Tibial artery (tissue), 4 donors: ENCODE results near the gene DOLK.

Experiments used
- DNase-seq, 2 donors: peaks; one replicate each; pipeline ENCODE4 v3.0.0-alpha.2; 2019
- H3K27ac ChIP-seq, 2 donors: fragments of 200-600 bp; sonication (generic) in 1 of 2; 1 replicate in 1 of 2; 2 replicates in 1 of 2; pipeline ENCODE4 v1.5.1; 2018 to 2019; ENCODE audit warnings: mild to moderate bottlenecking in 1 of 2
- H3K27me3 ChIP-seq, 2 donors: fragments of 200-600 bp; sonication (generic) in 1 of 2; one replicate each; pipeline versions ENCODE4 v1.5.1 to v1.6.0; 2016 to 2019
- H3K36me3 ChIP-seq, 3 donors: fragments of 200-600 bp; sonication (generic) in 2 of 3; one replicate each; pipeline ENCODE4 v1.5.1; 2016 to 2019; ENCODE audit warnings: mild to moderate bottlenecking in 2 of 3
- H3K4me1 ChIP-seq, 4 donors: fragments of 200-600 bp; sonication (generic) in 2 of 4; 1 replicate in 3 of 4; 2 replicates in 1 of 4; pipeline ENCODE4 v1.5.1; 2016 to 2019
- H3K4me3 ChIP-seq, 2 donors: fragments of 200-600 bp; sonication (generic) in 1 of 2; 1 replicate in 1 of 2; 2 replicates in 1 of 2; pipeline ENCODE4 v1.5.1; 2018 to 2019; ENCODE audit warnings: mild to moderate bottlenecking in 2 of 2
- H3K9me3 ChIP-seq, 3 donors: fragments of 200-600 bp; sonication (generic) in 1 of 3; one replicate each; pipeline ENCODE4 v1.5.1; 2016 to 2019
- CTCF ChIP-seq, 2 experiments: fragments of 200-600 bp in 1 of 2; fragments of 450-650 bp in 1 of 2; IDR thresholded peaks; one replicate each; pipeline ENCODE4 v1.5.1; 2017 to 2019; ENCODE audit warnings: antibody characterized with exemption in 2 of 2, mild to moderate bottlenecking in 1 of 2, moderate library complexity in 1 of 2
- intact Hi-C: fragments of 100-400 bp; cut with DNase I; formaldehyde crosslinking; loops from one replicate; pipeline ENCODE4 v1.15.0; 2023; ENCODE audit warnings: low total_unique reads

The DOLK gene

GRCh38 chr9:128909859-128910258, 37.5 kb downstream of the DOLK start:
- H3K4me1 ChIP-seq = peaks cover 6 to 71% (median 63%) of the 10 kb centered on the region in 4 donors
- TF ChIP-seq CTCF (IDR thresholded peaks at IDR 0.05) = no peak
- no peaks in the 10 kb centered on the region for H3K9me3 ChIP-seq
- H3K27me3 ChIP-seq = no peaks in the 10 kb centered on the region
- peak overlapping the region; percentile 91 to 95 for H3K27ac ChIP-seq
- DNase-seq = no peak
- peaks cover 38 to 52% (median 48%) of the 10 kb centered on the region in 3 donors for H3K36me3 ChIP-seq
- H3K4me3 ChIP-seq = no peak overlapping the region
- intact Hi-C loops = no loop called here

GRCh38 chr9:128908372-128908771, 39.0 kb downstream of the DOLK start:
- no peak for DNase-seq
- intact Hi-C loops = no loop called here
- Histone ChIP-seq H3K4me3 (no peak overlapping the region), H3K27ac (no peak overlapping the region), H3K9me3 (no peaks in the 10 kb centered on the region), H3K27me3 (no peaks in the 10 kb centered on the region), H3K4me1 (peaks cover 0 to 70% (median 59%) of the 10 kb centered on the region in 4 donors), H3K36me3 (peaks cover 38 to 46% (median 46%) of the 10 kb centered on the region in 3 donors)
- TF ChIP-seq CTCF (IDR thresholded peaks at IDR 0.05) = no peak

- peaks cover 38 to 55% (median 46%) of the 10 kb centered on the region in 3 donors for H3K36me3 ChIP-seq
- peak overlapping the region in 1 of 2 donors; percentile 35 for H3K27ac ChIP-seq
- H3K4me1 ChIP-seq = peaks cover 0 to 70% (median 58%) of the 10 kb centered on the region in 4 donors
- no peak for TF ChIP-seq CTCF (IDR thresholded peaks at IDR 0.05)
- no peak for DNase-seq
- H3K9me3 ChIP-seq = no peaks in the 10 kb centered on the region
- no peak overlapping the region for H3K4me3 ChIP-seq
- intact Hi-C loops = no loop called here
- no peaks in the 10 kb centered on the region for H3K27me3 ChIP-seq
Measured at GRCh38 chr9:128906741-128907140, 40.7 kb downstream of the DOLK start.

- DNase-seq = no peak
- intact Hi-C loops = no loop called here
- H3K27me3 ChIP-seq = no peaks in the 10 kb centered on the region
- peaks cover 0 to 70% (median 54%) of the 10 kb centered on the region in 4 donors for H3K4me1 ChIP-seq
- no peak for TF ChIP-seq CTCF (IDR thresholded peaks at IDR 0.05)
- H3K36me3 ChIP-seq = peaks cover 38 to 58% (median 46%) of the 10 kb centered on the region in 3 donors
- H3K9me3 ChIP-seq = no peaks in the 10 kb centered on the region
- H3K27ac ChIP-seq = peak overlapping the region; percentile 80 to 83
- no peak overlapping the region for H3K4me3 ChIP-seq
Measured at GRCh38 chr9:128905964-128906363, 41.4 kb downstream of the DOLK start.

DNA sequence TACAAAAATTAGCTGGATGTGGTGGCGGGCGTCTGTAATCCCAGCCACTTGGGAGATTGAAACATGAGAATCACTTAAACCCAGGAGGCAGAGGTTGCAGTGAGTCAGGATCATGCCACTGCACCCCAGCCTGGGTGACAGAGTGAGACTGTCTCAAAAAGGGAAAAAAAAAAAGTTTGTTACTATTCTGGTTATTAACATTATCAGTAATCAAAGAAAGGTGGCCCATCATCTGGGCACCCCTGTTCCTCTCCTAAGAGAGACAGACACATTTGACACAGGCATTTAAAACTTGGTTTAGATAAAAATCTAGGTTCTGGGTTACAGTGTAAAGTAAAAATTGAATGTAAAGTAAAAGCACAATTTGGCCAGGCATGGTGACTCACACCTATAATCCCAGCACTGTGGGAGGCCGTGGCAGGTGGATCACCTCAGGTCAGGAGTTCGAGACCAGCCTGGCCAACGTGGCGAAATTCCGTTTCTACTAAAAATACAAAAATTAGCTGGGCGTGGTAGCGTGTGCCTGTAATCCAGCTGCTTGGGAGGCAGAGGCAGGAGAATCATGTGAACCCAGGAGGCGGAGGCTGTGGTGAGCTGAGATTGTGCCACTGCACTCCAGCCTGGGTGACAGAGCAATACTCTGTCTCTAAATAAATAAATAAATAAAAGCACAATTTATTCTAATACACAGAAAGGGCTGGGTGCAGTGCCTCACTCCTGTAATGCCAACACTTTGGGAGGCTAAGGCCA, 43.4 kb downstream of the DOLK start:
- intact Hi-C loops = no loop called here
- peak overlapping the region; percentile 80 to 83 for H3K27ac ChIP-seq

More for the DNA sequence above, 43.4 kb downstream of the DOLK start:
- Histone ChIP-seq H3K4me3 (no peak overlapping the region), H3K27me3 (no peaks in the 10 kb centered on the region), H3K36me3 (peaks cover 25 to 49% (median 41%) of the 10 kb centered on the region in 3 donors), H3K4me1 (peaks cover 0 to 69% (median 41%) of the 10 kb centered on the region in 4 donors), H3K9me3 (no peaks in the 10 kb centered on the region)
- DNase-seq = no peak
- no peak for TF ChIP-seq CTCF (IDR thresholded peaks at IDR 0.05)
